GM18498 (cell line): ENCODE measurements around the gene UVRAG.

ENCODE experiments used
- ATAC-seq: cut with Tn5 transposase; IDR thresholded peaks from one replicate; pipeline ENCODE4 v1.9.1; 2021; ENCODE audit warnings: mild to moderate bottlenecking, moderate library complexity; ENCODE audit not compliant: unreplicated experiment

UVRAG gene

DNA sequence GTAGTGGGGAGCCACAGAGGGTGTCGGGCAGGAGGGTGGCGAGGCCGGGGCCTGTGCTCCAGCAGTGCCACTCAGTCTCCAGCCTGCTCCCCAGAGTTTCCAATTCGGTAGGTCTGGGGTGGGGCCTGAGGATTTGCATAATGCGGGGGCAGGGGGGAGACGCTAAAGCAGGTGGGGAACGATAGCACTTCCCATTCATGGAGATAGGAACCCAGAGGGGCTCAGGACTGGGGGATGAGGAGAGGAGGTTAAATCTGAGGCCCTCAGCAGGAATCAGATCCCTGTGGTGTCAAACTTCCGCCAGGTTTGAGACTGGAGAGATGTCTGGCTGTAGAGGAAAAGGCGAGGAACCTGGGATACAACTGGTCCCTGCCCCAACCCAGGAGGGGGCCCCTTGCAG is 361.5 kb downstream of the UVRAG start:
- no peak for ATAC-seq

DNA sequence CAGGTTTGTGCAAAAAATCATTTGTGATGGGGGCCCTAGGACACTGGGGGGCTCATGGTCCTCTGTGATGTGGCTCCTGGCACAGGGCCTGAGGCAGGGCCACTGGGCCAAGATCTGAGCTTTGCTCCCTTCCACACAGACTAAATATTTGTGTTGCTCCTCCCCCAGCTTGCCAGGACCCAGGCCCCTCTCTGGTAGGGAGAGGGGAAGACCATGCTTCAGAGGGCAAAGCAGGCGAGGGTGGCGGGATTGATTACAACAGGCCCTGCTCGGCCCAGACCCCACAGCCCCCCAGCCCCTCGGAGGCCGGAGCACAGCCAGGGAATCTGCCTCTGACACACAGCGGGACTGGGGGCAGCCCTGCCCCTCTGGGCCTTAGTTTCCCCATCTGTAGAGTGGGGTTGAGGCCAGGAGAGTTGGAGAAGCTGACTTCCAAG is 362.3 kb downstream of the UVRAG start:
- ATAC-seq = no peak

DNA sequence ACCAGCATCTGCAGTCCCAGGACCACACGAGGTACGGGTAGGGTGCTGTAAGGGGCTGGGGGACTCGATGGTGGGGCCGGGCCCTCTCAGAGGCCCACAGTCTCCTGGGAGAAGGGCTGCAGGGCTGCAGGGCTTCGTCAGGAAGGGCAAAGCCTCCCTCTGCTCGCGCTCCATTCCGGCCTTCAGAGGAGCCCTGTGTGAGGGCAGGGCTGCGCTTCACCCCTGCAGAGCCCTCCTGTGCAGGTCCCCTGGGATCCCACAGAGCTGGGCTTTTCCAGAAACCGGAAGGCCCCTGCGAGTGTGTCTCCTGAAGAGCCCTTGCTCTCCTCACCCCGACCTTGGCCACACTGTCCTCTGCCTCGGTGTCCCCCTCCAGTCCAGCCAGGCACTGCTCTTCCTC is 364.1 kb downstream of the UVRAG start:
- no peak for ATAC-seq

DNA sequence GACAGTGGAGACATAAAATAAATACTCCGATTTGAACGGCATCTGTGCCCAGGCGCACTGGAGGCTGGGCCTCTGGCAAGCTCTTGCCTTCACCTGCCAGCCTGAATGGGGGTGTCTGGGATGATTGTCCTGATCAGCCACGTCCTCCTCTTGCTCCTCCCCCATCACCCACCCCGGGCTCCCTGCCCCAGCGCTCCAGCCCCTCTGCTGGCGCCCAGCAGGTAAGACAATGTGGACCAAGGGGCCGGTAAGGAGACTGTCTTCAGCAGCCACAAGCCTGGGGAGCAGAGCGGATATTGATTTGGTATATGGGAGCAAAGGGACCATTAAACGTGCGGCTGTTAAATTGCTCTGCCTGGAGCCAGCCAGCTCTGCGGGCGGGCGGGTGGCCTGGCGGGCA is 366.4 kb downstream of the UVRAG start:
- no peak for ATAC-seq

DNA sequence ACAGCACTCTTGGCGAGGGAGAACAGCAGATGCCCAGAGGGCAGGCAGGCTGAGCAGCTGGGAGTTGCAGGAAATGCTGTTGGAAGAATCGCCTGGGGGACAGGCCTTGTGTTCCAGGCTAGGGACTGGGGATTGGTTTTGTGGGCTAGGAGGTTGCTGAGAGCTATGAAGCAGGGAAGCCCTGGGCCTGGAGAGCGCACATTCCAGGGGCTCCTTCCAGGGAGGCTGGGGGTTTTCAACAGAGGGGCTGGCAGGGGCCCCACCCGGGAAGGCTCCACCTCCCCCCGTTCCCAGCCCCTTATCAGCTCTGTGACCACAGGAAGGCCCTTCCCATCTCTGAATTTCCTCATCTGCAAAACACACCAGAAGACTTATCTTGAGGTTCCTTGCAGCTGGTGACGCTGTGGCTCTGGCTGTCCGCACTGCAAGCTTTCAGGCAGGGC is 369.6 kb downstream of the UVRAG start:
- no peak for ATAC-seq

DNA sequence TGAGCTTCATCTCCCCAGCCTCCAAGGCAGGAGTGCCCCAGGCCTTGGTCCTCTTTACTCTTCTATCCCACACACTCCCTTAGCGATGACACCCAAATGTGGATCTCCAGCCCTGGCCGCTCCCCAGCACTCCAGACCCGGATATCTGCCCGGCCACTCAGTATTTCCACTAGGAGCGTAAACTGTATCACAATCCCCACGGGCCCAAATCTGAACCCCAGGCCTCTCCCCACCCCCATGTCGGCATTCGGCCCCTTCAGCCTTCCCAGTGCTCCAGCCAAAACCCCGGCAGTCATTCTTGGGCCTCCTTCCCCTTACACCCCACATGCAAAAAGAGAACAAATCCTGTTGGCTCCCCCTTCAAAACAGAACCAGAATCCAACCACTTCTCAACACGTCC is 370.5 kb downstream of the UVRAG start:
- no peak for ATAC-seq

DNA sequence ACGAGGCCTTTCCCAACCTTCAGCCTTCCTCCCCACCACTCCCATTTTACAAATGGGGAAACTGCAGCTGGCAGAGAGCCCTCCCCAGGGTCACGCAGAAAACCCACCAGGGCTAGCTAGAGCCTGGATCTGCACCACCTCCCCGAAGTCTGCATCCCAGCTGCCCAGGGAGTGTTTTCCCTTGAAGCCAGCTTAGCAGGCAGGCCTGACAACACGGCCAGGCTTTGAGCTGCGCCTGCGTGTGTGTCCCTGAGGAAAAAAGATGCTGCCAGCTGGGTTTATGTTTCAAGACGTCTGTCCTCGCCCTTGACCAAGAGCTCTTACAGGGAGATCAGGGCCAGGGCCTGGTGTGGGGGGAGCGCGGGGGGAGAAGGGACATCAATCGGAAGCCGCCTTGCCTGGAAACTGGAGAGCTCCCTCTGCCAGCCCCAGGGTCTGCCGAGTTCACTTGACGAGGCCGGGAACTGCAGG is 371.0 kb downstream of the UVRAG start:
- ATAC-seq = no peak

DNA sequence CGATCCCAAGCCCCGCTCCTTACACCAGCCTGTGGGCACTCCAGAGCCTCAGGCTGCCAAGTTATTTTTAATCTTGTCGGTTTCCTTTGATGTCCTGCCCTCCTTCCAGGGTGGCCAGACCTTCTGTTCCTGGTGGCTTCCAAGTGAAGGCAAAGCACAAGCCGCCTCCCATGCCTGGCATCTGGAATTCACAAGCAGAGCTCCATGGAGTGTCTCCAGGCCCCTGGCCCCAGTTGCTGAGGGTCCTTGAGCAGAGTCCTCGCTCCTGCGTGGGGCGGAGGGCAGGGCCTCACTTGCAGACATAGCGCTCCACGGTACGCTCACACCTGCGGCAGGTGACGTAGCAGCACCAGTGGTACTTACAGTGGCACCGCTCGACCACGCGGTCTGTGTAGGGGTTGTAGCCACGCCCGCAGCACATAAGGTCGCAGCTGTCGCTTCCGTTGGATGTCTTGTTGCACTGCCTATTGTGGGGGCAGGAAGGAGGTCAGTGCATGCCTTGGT is 371.8 kb downstream of the UVRAG start:
- ATAC-seq = no peak

DNA sequence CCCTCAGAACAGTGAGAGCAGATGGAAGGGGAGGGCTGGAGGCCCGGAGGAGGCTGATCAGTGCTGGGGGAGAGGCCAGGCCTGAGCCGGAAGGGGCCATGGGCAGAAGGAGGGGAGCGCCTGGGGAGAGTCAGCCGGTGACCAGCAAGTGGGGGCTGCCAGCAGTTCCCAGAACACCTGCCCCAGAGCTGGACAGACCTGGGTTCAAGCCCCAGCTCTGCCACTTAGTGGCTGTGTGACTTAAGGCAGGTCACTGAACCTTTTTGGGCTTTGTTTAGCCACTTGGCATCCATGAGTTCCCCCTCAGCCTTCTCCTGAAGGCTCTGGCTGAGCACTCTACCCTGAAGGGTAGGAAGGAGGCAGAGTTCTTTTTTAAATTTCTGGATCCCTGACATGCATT is 373.9 kb downstream of the UVRAG start:
- no peak for ATAC-seq

DNA sequence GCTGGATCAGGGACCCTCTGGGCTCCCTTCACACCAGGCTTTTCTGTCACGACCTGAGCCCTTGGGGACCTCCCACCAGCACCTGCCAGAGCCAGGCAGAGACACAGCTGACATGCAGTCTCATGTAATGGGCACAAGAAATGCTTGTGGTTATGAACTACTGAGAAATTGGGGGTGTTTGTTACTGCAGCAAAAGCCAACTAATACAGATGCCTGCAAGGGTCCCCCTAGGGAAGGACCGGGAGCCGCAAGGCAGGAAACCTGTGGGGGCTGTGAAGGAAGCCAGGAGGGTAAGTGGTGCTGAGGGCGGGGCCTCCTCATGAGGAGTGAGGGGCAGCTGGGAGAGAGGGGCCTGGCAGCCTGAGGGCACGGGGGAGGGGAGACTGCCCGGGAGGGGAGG is 374.7 kb downstream of the UVRAG start:
- ATAC-seq = no peak

DNA sequence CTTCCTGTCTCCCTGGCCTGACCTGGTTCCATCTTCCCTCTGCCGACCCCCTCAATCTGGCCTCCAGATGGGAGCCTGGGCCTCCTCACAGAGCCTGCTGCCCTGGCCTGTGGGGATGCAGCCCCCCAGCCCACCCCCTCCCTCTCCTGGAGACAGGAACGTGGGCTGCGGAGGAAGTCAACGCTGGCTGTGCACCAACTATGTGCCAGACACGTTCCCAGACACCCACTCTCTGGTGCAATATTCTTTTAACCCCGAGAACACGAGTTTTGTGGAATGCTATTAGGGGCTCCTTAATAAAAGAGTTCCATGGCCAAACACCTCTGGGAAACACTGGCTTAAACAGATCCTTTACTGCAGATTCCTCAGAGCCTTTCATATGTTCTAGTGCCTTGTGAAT is 375.4 kb downstream of the UVRAG start:
- no peak for ATAC-seq
